Osteocyte (in vitro differentiated cells): Measurements from ENCODE around the gene KAT14. TPM values are rescaled to one million over a fixed set of nuclear protein-coding genes. Genes with fewer than 3 reads are reported as not detected.
A peak's percentile ranks its signal among the peaks of the same experiment; 100 is the strongest.
"Not testable (repeated sequence)": the region's sequence is repeated elsewhere in the genome, so short reads cannot be mapped to it uniquely, and the experiment has no call there.

ENCODE experiments used
- DNase-seq: peaks from one replicate; pipeline ENCODE4 v3.0.0; 2021; ENCODE audit warnings: mixed read lengths; ENCODE audit not compliant: unreplicated experiment; ENCODE audit errors: extremely low spot score
- H3K27ac Mint-ChIP-seq: one replicate; pipeline ENCODE4 v1.8.0; 2021; ENCODE audit warnings: mild to moderate bottlenecking, mixed read lengths; ENCODE audit not compliant: unreplicated experiment
- H3K27me3 Mint-ChIP-seq: one replicate; pipeline ENCODE4 v1.8.0; 2021; ENCODE audit warnings: mixed read lengths; ENCODE audit not compliant: unreplicated experiment
- H3K36me3 Mint-ChIP-seq: one replicate; pipeline ENCODE4 v1.8.0; 2021; ENCODE audit warnings: mixed read lengths; ENCODE audit not compliant: unreplicated experiment
- H3K4me1 Mint-ChIP-seq: one replicate; pipeline ENCODE4 v1.8.0; 2021; ENCODE audit warnings: mixed read lengths; ENCODE audit not compliant: unreplicated experiment
- H3K4me3 Mint-ChIP-seq: one replicate; pipeline ENCODE4 v1.8.0; 2021; ENCODE audit warnings: mild to moderate bottlenecking, moderate library complexity, mixed read lengths; ENCODE audit not compliant: unreplicated experiment
- H3K9me3 Mint-ChIP-seq: one replicate; pipeline ENCODE4 v1.8.0; 2021; ENCODE audit warnings: mixed read lengths; ENCODE audit not compliant: unreplicated experiment
- total RNA-seq: library from RNA; stranded (reverse); gene quantifications from 2 replicates; pipeline ENCODE4 v1.2.1, GENCODE V29; 2021
- TF ChIP-seq, protein P1 (sequence below): fragments of 200-600 bp; sonication (generic); IDR thresholded peaks from 2 replicates; pipeline ENCODE4 v1.5.0; 2021; ENCODE audit warnings: antibody characterized with exemption, mild to moderate bottlenecking, moderate library complexity

The KAT14 gene
- total RNA-seq, 1 donor from 2014 or later = 17.8 TPM

- Mint-ChIP-seq H3K9me3 (no peaks in the 10 kb centered on the region), H3K4me1 (no peaks in the 10 kb centered on the region), H3K36me3 (no peaks in the 10 kb centered on the region), H3K27me3 (peaks cover 28% of the 10 kb centered on the region), H3K27ac (no peak overlapping the region), H3K4me3 (no peak overlapping the region)
- TF ChIP-seq, protein P1, sequence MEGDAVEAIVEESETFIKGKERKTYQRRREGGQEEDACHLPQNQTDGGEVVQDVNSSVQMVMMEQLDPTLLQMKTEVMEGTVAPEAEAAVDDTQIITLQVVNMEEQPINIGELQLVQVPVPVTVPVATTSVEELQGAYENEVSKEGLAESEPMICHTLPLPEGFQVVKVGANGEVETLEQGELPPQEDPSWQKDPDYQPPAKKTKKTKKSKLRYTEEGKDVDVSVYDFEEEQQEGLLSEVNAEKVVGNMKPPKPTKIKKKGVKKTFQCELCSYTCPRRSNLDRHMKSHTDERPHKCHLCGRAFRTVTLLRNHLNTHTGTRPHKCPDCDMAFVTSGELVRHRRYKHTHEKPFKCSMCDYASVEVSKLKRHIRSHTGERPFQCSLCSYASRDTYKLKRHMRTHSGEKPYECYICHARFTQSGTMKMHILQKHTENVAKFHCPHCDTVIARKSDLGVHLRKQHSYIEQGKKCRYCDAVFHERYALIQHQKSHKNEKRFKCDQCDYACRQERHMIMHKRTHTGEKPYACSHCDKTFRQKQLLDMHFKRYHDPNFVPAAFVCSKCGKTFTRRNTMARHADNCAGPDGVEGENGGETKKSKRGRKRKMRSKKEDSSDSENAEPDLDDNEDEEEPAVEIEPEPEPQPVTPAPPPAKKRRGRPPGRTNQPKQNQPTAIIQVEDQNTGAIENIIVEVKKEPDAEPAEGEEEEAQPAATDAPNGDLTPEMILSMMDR = no peak
- DNase-seq = peak; percentile 44
Measured at GRCh38 chr20:18101125-18101810, 36.4 kb upstream of the KAT14 start.

- no peak for DNase-seq
- H3K4me1 Mint-ChIP-seq = no peaks in the 10 kb centered on the region
- H3K27ac Mint-ChIP-seq = no peak overlapping the region
- H3K27me3 Mint-ChIP-seq = peaks cover 34% of the 10 kb centered on the region
- TF ChIP-seq, protein P1 = no peak
- H3K9me3 Mint-ChIP-seq = no peaks in the 10 kb centered on the region
- H3K4me3 Mint-ChIP-seq = no peak overlapping the region
- no peaks in the 10 kb centered on the region for H3K36me3 Mint-ChIP-seq
Measured at GRCh38 chr20:18103497-18103896, 34.2 kb upstream of the KAT14 start.

DNA sequence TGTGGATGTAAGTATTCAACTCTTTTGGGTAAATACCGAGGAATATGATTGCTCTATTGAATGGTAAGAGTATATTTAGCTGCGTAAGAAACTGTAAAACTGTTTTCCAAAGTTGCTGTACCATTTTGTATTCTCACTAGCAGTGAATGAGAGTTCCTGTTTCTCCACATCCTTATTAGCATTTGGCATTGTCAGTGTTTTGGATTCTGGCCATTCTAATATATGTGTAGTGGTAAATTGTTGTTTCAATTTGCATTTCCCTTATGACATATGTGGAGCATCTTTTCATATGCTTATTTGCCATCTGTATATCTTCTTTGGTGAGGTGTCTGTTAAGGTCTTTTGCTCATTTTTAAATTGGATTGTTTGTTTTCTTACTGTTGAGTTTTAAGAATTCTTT, 29.3 kb upstream of the KAT14 start:
- Mint-ChIP-seq H3K36me3 (no peaks in the 10 kb centered on the region), H3K4me3 (no peak overlapping the region), H3K9me3 (no peaks in the 10 kb centered on the region), H3K27ac (no peak overlapping the region), H3K27me3 (peaks cover 28% of the 10 kb centered on the region), H3K4me1 (no peaks in the 10 kb centered on the region)
- no peak for DNase-seq
- TF ChIP-seq, protein P1 = no peak

GRCh38 chr20:18128574-18128973, 9.1 kb upstream of the KAT14 start:
- DNase-seq, H3K27ac Mint-ChIP-seq, H3K4me3 Mint-ChIP-seq, H3K9me3 Mint-ChIP-seq, H3K36me3 Mint-ChIP-seq, H3K4me1 Mint-ChIP-seq: not testable (repeated sequence)
- peaks cover 65% of the 10 kb centered on the region for H3K27me3 Mint-ChIP-seq

- DNase-seq = no peak
- peaks cover 3% of the 10 kb centered on the region for H3K4me1 Mint-ChIP-seq
- H3K9me3 Mint-ChIP-seq = no peaks in the 10 kb centered on the region
- peaks cover 50% of the 10 kb centered on the region for H3K27me3 Mint-ChIP-seq
- H3K4me3 Mint-ChIP-seq = no peak overlapping the region
- H3K36me3 Mint-ChIP-seq = no peaks in the 10 kb centered on the region
- TF ChIP-seq, protein P1 = no peak
- no peak overlapping the region for H3K27ac Mint-ChIP-seq
Measured at GRCh38 chr20:18132663-18133062, 5.0 kb upstream of the KAT14 start.

DNA sequence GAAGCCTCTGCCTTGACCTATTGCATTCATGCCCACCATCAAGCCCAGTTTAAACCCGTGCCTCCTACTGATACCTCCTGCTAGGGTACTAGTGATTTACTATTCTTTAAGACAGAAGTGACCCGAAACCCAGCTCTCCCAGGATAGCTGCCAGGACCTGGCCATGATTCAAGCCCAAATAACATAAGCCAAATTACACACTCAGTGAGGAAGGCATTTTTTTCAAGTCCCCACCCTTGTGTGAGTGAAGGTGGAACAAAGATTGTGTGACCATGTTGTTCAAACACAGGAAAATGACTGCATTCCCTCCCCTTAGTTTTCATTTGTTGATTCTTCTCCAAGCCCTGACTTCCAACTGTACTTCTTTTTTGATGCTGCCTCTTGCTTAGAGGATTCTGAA, 3.7 kb upstream of the KAT14 start:
- H3K9me3 Mint-ChIP-seq = no peaks in the 10 kb centered on the region
- TF ChIP-seq, protein P1 = no peak
- no peak overlapping the region for H3K4me3 Mint-ChIP-seq
- H3K4me1 Mint-ChIP-seq = peaks cover 10% of the 10 kb centered on the region
- no peak for DNase-seq
- no peaks in the 10 kb centered on the region for H3K36me3 Mint-ChIP-seq
- H3K27me3 Mint-ChIP-seq = peaks cover 43% of the 10 kb centered on the region
- no peak overlapping the region for H3K27ac Mint-ChIP-seq
